Measurements from ENCODE around the gene LARGE1. TPM values are rescaled to one million over a fixed set of nuclear protein-coding genes. Genes with fewer than 3 reads are reported as not detected.

The LARGE1 gene
- total and polyA plus RNA-seq, 9 of the 15 experiments (the other 6 are each of a cell fraction or from before 2014, with no cell fraction given): 0.01 to 0.66 (median 0.14) TPM; not detected in 2

DNA sequence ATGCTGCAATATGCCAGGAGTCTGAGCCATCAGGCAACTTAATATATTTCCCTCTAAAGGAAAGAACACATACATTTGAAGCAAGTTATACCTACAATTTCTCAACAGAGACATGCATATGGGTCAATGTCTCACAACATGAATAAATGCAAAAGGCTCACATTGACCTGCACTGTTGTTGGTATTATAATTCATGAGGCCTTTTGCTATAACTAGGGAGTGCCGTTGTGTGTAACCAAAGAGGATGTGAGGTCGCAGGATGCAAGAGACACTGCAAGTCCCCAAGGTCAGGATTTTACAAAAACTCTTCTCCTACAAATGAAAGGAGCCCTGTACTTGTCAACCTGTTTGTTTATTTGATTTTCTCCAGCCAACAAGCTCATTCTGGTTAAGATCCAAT lies 250.5 kb downstream of the LARGE1 start (continued):
- TF ChIP-seq ETS1 (conservative IDR thresholded peaks at IDR 0.05; ENCODE audit: control insufficient read depth, low read depth, low read length) (no peak), ZBTB5 (IDR thresholded peaks at IDR 0.05) (no peak), IFI16 (CRISPR knock-in tag; IDR thresholded peaks at IDR 0.05) (no peak)
- TF ChIP-seq, protein P1, sequence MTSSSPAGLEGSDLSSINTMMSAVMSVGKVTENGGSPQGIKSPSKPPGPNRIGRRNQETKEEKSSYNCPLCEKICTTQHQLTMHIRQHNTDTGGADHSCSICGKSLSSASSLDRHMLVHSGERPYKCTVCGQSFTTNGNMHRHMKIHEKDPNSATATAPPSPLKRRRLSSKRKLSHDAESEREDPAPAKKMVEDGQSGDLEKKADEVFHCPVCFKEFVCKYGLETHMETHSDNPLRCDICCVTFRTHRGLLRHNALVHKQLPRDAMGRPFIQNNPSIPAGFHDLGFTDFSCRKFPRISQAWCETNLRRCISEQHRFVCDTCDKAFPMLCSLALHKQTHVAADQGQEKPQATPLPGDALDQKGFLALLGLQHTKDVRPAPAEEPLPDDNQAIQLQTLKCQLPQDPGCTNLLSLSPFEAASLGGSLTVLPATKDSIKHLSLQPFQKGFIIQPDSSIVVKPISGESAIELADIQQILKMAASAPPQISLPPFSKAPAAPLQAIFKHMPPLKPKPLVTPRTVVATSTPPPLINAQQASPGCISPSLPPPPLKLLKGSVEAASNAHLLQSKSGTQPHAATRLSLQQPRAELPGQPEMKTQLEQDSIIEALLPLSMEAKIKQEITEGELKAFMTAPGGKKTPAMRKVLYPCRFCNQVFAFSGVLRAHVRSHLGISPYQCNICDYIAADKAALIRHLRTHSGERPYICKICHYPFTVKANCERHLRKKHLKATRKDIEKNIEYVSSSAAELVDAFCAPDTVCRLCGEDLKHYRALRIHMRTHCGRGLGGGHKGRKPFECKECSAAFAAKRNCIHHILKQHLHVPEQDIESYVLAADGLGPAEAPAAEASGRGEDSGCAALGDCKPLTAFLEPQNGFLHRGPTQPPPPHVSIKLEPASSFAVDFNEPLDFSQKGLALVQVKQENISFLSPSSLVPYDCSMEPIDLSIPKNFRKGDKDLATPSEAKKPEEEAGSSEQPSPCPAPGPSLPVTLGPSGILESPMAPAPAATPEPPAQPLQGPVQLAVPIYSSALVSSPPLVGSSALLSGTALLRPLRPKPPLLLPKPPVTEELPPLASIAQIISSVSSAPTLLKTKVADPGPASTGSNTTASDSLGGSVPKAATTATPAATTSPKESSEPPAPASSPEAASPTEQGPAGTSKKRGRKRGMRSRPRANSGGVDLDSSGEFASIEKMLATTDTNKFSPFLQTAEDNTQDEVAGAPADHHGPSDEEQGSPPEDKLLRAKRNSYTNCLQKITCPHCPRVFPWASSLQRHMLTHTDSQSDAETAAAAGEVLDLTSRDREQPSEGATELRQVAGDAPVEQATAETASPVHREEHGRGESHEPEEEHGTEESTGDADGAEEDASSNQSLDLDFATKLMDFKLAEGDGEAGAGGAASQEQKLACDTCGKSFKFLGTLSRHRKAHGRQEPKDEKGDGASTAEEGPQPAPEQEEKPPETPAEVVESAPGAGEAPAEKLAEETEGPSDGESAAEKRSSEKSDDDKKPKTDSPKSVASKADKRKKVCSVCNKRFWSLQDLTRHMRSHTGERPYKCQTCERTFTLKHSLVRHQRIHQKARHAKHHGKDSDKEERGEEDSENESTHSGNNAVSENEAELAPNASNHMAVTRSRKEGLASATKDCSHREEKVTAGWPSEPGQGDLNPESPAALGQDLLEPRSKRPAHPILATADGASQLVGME (CRISPR knock-in tag; IDR thresholded peaks at IDR 0.05): no peak

Data from K562 (cell line).